ENCODE results near the gene ARPP21.

ARPP21 gene

GRCh38 chr3:35679409-35680080, 40.2 kb downstream of the ARPP21 start:
- no peak overlapping the region for H4K5ac ChIP-seq (ENCODE audit: low read length)
- H2AK5ac ChIP-seq (ENCODE audit: low read length), result no peak overlapping the region
- no peak overlapping the region for H4K8ac ChIP-seq (ENCODE audit: low read depth, low read length)
- H3K4me1 ChIP-seq (ENCODE audit: control insufficient read depth, low read depth, low read length), result no peaks in the 10 kb centered on the region
- peaks cover 2% of the 10 kb centered on the region for H3K27me3 ChIP-seq (ENCODE audit: insufficient read depth, low read length, poor library complexity)
- no peak overlapping the region for H3K4me3 ChIP-seq (ENCODE audit: low read length)
- H3K23ac ChIP-seq (ENCODE audit: low read length), result no peak overlapping the region
- WGBS (ENCODE audit: extremely low coverage, insufficient coverage, low lambda C conversion rate), result no CpG with 5 or more reads among the region's 14 CpGs
- H3K4ac ChIP-seq (ENCODE audit: low read depth, low read length), result no peak overlapping the region
- H3K9ac ChIP-seq (ENCODE audit: low read length), result no peak overlapping the region
- H2BK5ac ChIP-seq (ENCODE audit: low read length), result no peak overlapping the region
- DNase-seq, result no peak
- H3K4me2 ChIP-seq (ENCODE audit: low read length), result no peak overlapping the region
- no peaks in the 10 kb centered on the region for H3K36me3 ChIP-seq (ENCODE audit: control insufficient read depth, insufficient read depth, low read length)
- H3K18ac ChIP-seq (ENCODE audit: low read length), result no peak overlapping the region
- H3K56ac ChIP-seq (ENCODE audit: low read length), result no peak overlapping the region
- no peaks in the 10 kb centered on the region for H3K79me1 ChIP-seq (ENCODE audit: low read length)
- no peaks in the 10 kb centered on the region for H3K79me2 ChIP-seq (ENCODE audit: control insufficient read depth, insufficient read depth, low read length)
- no peak overlapping the region for H2BK120ac ChIP-seq (ENCODE audit: low read depth, low read length)
- H2BK15ac ChIP-seq (replicated peaks; ENCODE audit: low read depth), result no peak overlapping the region
- no peak overlapping the region for H3K27ac ChIP-seq (ENCODE audit: low read depth, low read length)

GRCh38 chr3:35680866-35681650, 41.7 kb downstream of the ARPP21 start:
- Histone ChIP-seq H3K56ac (ENCODE audit: low read length) (no peak overlapping the region), H3K18ac (ENCODE audit: low read length) (no peak overlapping the region), H3K36me3 (ENCODE audit: control insufficient read depth, insufficient read depth, low read length) (no peaks in the 10 kb centered on the region), H3K4ac (ENCODE audit: low read depth, low read length) (no peak overlapping the region), H2AK5ac (ENCODE audit: low read length) (no peak overlapping the region), H4K8ac (ENCODE audit: low read depth, low read length) (no peak overlapping the region), H3K79me1 (ENCODE audit: low read length) (no peaks in the 10 kb centered on the region), H3K4me2 (ENCODE audit: low read length) (no peak overlapping the region), H3K9ac (ENCODE audit: low read length) (no peak overlapping the region), H2BK15ac (replicated peaks; ENCODE audit: low read depth) (no peak overlapping the region), H3K23ac (ENCODE audit: low read length) (no peak overlapping the region), H2BK5ac (ENCODE audit: low read length) (no peak overlapping the region), H3K4me3 (ENCODE audit: low read length) (no peak overlapping the region), H3K4me1 (ENCODE audit: control insufficient read depth, low read depth, low read length) (no peaks in the 10 kb centered on the region), H3K27ac (ENCODE audit: low read depth, low read length) (no peak overlapping the region), H3K79me2 (ENCODE audit: control insufficient read depth, insufficient read depth, low read length) (no peaks in the 10 kb centered on the region), H3K27me3 (ENCODE audit: insufficient read depth, low read length, poor library complexity) (peaks cover 2% of the 10 kb centered on the region), H4K5ac (ENCODE audit: low read length) (no peak overlapping the region), H2BK120ac (ENCODE audit: low read depth, low read length) (no peak overlapping the region)
- DNase-seq, result no peak
- WGBS (ENCODE audit: extremely low coverage, insufficient coverage, low lambda C conversion rate), result no CpG with 5 or more reads among the region's 5 CpGs

GRCh38 chr3:35685153-35685552, 45.8 kb downstream of the ARPP21 start:
- Histone ChIP-seq H3K56ac (ENCODE audit: low read length) (no peak overlapping the region), H3K4ac (ENCODE audit: low read depth, low read length) (no peak overlapping the region), H3K18ac (ENCODE audit: low read length) (no peak overlapping the region), H4K8ac (ENCODE audit: low read depth, low read length) (no peak overlapping the region), H3K4me1 (ENCODE audit: control insufficient read depth, low read depth, low read length) (no peaks in the 10 kb centered on the region), H2BK5ac (ENCODE audit: low read length) (no peak overlapping the region), H3K4me2 (ENCODE audit: low read length) (no peak overlapping the region), H3K27me3 (ENCODE audit: insufficient read depth, low read length, poor library complexity) (no peaks in the 10 kb centered on the region), H4K5ac (ENCODE audit: low read length) (no peak overlapping the region), H3K79me2 (ENCODE audit: control insufficient read depth, insufficient read depth, low read length) (no peaks in the 10 kb centered on the region), H2BK120ac (ENCODE audit: low read depth, low read length) (no peak overlapping the region), H2AK5ac (ENCODE audit: low read length) (no peak overlapping the region), H3K4me3 (ENCODE audit: low read length) (no peak overlapping the region), H3K9ac (ENCODE audit: low read length) (no peak overlapping the region), H2BK15ac (replicated peaks; ENCODE audit: low read depth) (no peak overlapping the region), H3K79me1 (ENCODE audit: low read length) (no peaks in the 10 kb centered on the region), H3K23ac (ENCODE audit: low read length) (no peak overlapping the region), H3K27ac (ENCODE audit: low read depth, low read length) (no peak overlapping the region), H3K36me3 (ENCODE audit: control insufficient read depth, insufficient read depth, low read length) (no peaks in the 10 kb centered on the region)
- no CpG with 5 or more reads among the region's 3 CpGs for WGBS (ENCODE audit: extremely low coverage, insufficient coverage, low lambda C conversion rate)
- DNase-seq, result no peak

DNA sequence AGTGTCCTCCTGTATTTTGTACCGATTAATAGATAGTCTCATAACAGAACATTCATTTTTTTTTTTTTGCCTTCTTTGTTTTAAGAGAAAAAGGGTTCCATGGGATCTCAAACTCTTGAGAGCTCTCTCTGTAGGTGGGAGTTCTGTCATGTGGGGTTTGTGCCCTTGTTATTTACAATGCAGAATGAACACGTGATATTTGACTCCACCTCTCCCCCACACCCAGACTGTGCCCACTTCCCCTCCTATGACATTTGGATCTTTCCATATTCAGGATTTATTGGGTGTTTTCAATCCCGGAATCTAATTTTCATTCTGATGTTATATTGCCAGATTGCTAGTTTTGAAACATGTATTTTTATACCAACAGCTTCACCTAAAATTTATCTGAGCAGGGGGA, 49.5 kb downstream of the ARPP21 start:
- no peak overlapping the region for H3K23ac ChIP-seq (ENCODE audit: low read length)
- no peaks in the 10 kb centered on the region for H3K79me2 ChIP-seq (ENCODE audit: control insufficient read depth, insufficient read depth, low read length)
- DNase-seq, result no peak
- H2BK5ac ChIP-seq (ENCODE audit: low read length), result no peak overlapping the region
- WGBS (ENCODE audit: extremely low coverage, insufficient coverage, low lambda C conversion rate), result no CpG with 5 or more reads among the region's 3 CpGs
- no peak overlapping the region for H2BK15ac ChIP-seq (replicated peaks; ENCODE audit: low read depth)
- H4K8ac ChIP-seq (ENCODE audit: low read depth, low read length), result no peak overlapping the region
- H3K4me1 ChIP-seq (ENCODE audit: control insufficient read depth, low read depth, low read length), result no peaks in the 10 kb centered on the region
- H3K56ac ChIP-seq (ENCODE audit: low read length), result no peak overlapping the region
- no peak overlapping the region for H3K27ac ChIP-seq (ENCODE audit: low read depth, low read length)
- H3K36me3 ChIP-seq (ENCODE audit: control insufficient read depth, insufficient read depth, low read length), result no peaks in the 10 kb centered on the region
- H3K4ac ChIP-seq (ENCODE audit: low read depth, low read length), result no peak overlapping the region
- no peak overlapping the region for H2BK120ac ChIP-seq (ENCODE audit: low read depth, low read length)
- no peaks in the 10 kb centered on the region for H3K27me3 ChIP-seq (ENCODE audit: insufficient read depth, low read length, poor library complexity)
- H3K18ac ChIP-seq (ENCODE audit: low read length), result no peak overlapping the region
- no peak overlapping the region for H3K4me3 ChIP-seq (ENCODE audit: low read length)
- H3K9ac ChIP-seq (ENCODE audit: low read length), result no peak overlapping the region
- no peak overlapping the region for H3K4me2 ChIP-seq (ENCODE audit: low read length)
- H4K5ac ChIP-seq (ENCODE audit: low read length), result no peak overlapping the region
- no peaks in the 10 kb centered on the region for H3K79me1 ChIP-seq (ENCODE audit: low read length)
- no peak overlapping the region for H2AK5ac ChIP-seq (ENCODE audit: low read length)

DNA sequence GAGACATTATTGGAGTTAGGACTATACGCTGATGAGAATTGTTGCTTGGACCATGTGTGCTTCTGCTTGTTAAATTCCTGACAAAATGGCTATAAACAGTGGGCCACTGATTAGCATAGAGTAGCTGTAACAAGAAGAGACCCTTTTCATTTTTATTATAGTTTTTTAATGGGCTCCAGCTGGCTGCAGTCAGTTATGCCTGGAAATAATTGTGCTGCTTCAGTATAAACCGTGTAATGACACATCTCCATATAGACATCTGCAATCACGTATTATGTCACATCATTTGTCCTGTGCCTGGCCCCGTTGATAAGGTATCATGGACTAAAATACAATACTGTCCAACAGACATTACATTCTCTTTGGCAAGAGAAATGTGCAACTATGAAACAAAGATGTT, 50.9 kb downstream of the ARPP21 start:
- Histone ChIP-seq H3K79me1 (ENCODE audit: low read length) (no peaks in the 10 kb centered on the region), H3K9ac (ENCODE audit: low read length) (no peak overlapping the region), H2BK120ac (ENCODE audit: low read depth, low read length) (no peak overlapping the region), H2BK15ac (replicated peaks; ENCODE audit: low read depth) (no peak overlapping the region), H3K56ac (ENCODE audit: low read length) (no peak overlapping the region), H3K27ac (ENCODE audit: low read depth, low read length) (no peak overlapping the region), H3K23ac (ENCODE audit: low read length) (no peak overlapping the region), H3K4ac (ENCODE audit: low read depth, low read length) (no peak overlapping the region), H3K4me1 (ENCODE audit: control insufficient read depth, low read depth, low read length) (no peaks in the 10 kb centered on the region), H2BK5ac (ENCODE audit: low read length) (no peak overlapping the region), H4K8ac (ENCODE audit: low read depth, low read length) (no peak overlapping the region), H3K18ac (ENCODE audit: low read length) (no peak overlapping the region), H3K36me3 (ENCODE audit: control insufficient read depth, insufficient read depth, low read length) (no peaks in the 10 kb centered on the region), H3K4me3 (ENCODE audit: low read length) (no peak overlapping the region), H3K4me2 (ENCODE audit: low read length) (no peak overlapping the region), H2AK5ac (ENCODE audit: low read length) (no peak overlapping the region), H3K79me2 (ENCODE audit: control insufficient read depth, insufficient read depth, low read length) (no peaks in the 10 kb centered on the region), H4K5ac (ENCODE audit: low read length) (no peak overlapping the region), H3K27me3 (ENCODE audit: insufficient read depth, low read length, poor library complexity) (no peaks in the 10 kb centered on the region)
- no CpG with 5 or more reads among the region's 4 CpGs for WGBS (ENCODE audit: extremely low coverage, insufficient coverage, low lambda C conversion rate)
- no peak for DNase-seq
